RKO (cell line): ENCODE results near the gene TMEM9.

Experiments
- DNase-seq: peaks from one replicate; pipeline ENCODE4 v3.0.0-alpha.2; 2016; ENCODE audit warnings: low spot score

Gene TMEM9

DNA sequence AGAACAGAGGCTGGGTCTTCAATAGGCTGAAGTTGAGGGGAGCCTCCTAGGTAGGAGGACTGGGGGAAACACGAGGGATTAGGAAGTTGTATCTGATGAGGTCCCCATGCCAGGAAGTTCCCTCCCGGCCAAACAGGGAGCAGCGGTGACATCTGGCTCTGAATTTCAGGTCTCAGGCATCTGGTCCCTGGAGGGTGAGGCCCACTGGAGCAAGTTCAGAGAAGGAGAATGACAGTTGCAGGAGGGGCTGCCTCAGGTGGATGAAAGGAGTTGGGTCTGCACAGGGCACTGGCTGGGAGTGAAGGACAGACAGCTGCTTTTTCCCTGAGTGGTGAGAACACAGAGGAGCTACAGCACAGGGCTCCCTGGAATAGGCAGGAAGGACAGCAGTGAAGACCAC is 9.1 kb downstream of the TMEM9 start:
- no peak for DNase-seq

GRCh38 chr1:201144701-201145100 is 9.6 kb downstream of the TMEM9 start:
- no peak for DNase-seq

DNA sequence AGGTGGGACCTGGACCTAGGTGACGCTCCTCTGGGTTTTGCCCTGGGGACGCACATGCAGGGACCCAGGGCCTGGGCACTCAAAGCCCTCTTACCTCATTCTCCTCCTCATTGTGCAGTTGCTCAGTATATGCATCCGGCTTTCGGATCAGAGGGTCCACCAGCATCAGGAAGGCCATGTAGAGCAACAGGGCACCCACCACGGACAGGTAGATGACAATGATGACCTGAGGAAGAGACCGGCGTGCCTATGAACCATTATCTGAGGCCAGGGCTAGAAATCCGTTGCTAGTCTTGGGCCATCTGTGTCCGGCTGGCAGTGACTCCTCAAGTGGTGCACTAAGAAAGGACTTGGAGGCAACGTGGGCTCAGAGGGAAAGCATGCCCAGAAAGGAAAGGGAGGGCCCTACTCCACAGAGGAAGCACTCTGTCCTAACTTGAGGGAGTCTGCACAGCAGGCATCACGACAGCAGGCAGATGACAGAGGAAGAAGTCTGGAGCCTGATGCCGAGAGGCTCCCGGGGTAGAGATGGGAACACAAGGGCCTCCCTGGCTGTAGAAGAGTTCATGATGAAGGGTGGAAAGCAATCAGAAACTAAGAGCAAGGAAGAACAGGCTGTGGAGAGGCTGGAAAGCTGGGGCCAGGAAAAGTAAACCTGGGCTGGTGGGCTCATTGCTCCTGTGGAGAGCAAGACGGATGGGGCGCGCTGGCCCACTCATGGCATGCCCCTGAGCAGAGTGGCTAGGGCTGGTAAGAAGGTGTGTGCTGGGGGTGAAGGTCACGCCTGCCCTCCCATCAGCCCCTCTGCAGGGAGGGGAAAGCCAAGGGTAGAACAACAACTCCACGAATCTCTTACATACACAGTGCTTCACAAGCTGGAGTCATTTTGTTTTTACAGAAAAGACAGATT is 10.3 kb downstream of the TMEM9 start:
- no peak for DNase-seq

GRCh38 chr1:201142849-201143725 is 11.2 kb downstream of the TMEM9 start:
- DNase-seq, result no peak

GRCh38 chr1:201142011-201142848 is 12.0 kb downstream of the TMEM9 start:
- DNase-seq, result no peak

- DNase-seq, result no peak
Observed at GRCh38 chr1:201141418-201141817, 12.9 kb downstream of the TMEM9 start.

- DNase-seq, result no peak
Observed at GRCh38 chr1:201140941-201141260, 13.4 kb downstream of the TMEM9 start.

- DNase-seq, result no peak
Observed at GRCh38 chr1:201140235-201140940, 13.9 kb downstream of the TMEM9 start.

DNA sequence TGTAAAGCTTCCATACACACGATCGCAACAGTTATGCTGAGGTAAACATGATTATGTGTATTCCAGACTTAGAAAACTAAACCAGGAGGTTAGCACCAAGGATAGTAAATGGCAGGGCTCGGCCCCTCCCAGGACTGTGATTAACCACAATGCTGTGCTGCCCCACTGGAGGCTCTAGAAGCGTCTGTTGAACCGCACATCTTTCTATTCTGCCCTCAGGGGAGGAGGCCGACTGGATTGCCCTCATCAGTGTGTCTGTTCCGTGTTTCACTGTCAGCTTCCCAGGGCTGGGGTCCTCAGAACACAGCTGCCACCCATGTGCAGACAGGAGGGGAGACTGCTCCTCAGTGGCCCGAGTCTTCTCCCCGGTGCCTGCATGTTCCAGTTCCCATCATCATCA is 14.5 kb downstream of the TMEM9 start:
- DNase-seq, result no peak

GRCh38 chr1:201139306-201139705 is 15.0 kb downstream of the TMEM9 start:
- DNase-seq, result no peak

DNA sequence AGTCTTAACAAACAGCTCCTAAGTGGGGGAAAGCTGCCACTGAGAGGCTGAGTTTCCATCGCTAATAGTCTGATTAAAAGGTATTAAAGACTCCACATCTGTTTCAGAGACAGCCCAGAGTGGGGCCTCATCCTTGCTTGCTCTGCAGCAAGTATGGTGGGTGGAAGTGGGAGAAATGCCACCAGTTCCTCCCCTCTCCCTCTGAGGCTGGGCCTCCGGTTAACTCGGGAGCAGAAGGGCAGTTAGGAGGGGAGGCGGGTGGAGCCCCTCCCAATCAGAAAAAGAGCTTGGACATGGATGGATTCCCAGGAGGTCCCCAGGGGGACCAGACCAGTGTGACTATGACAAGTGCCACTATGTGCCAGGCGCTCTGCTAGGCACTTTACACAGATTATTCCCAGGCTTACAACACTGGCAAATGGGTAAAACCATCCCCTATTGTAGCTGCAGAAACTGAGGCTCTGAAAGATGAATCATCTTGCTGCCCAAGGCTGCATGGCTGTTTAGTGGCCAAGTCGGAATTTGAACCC is 15.9 kb downstream of the TMEM9 start:
- no peak for DNase-seq

- DNase-seq, result peak; percentile 14
Observed at GRCh38 chr1:201137579-201138310, 16.5 kb downstream of the TMEM9 start.

GRCh38 chr1:201137024-201137392 is 17.3 kb downstream of the TMEM9 start:
- DNase-seq, result no peak

- DNase-seq, result no peak
Observed at GRCh38 chr1:201136355-201137023, 17.8 kb downstream of the TMEM9 start.

DNA sequence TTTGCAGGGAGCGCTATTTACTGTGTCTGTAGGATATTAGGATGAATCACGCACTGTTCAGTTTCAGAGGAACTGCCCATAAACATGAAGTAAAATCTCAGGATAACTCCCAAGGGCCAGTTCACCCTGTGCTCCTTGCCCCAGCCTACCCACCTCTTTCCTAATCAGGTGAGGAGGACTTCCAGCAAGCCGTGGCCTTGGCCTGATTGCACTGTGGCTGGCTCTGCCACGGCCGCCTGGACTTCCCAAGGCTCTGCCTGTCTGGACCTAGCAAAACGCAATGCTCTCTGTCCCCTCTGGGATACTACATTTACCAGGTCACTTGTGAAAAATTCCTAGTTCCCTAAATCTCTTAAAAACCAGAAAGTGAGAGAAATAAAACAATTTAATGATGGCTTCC is 19.9 kb downstream of the TMEM9 start:
- no peak for DNase-seq

DNA sequence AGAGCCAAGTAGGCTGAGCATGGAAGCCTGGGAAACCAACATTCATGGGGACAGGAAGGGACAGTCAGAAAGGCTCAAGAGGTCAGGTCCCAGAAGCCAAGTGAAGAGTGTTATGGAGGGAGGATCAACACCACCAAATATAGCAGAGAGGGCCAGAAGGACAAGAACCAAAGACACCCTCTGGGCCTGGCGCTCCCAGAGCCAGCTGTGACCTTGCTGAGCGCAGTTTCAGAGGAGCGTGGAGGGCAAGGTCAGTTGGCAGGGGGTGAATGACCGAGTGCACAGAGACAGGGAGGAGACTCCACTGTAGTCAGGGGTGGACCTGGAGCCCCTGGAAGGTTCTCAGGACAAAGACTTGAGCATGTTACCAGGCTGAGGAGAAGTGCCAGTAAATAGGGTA is 22.9 kb downstream of the TMEM9 start:
- DNase-seq, result no peak

GRCh38 chr1:201128962-201129361 is 25.3 kb downstream of the TMEM9 start:
- DNase-seq, result no peak

DNA sequence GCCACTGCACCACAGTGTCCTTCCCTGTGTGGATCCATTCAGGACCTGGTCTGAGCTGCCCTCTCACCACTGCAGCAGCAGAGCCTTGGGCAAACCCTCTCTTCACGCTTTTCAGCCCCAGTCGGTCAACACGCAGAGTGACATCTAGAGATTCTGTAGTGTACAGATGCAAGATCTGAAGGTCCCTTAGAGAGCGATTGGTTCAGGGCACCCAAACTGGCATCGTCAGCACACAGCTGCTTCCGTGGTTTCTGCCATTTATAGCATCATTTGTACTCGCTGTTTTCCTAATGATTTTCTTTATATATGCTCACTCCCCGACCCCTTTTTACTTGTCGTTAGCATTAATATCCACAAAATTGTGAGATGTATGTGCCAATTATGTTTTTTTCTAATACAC is 25.8 kb downstream of the TMEM9 start:
- DNase-seq, result no peak

DNA sequence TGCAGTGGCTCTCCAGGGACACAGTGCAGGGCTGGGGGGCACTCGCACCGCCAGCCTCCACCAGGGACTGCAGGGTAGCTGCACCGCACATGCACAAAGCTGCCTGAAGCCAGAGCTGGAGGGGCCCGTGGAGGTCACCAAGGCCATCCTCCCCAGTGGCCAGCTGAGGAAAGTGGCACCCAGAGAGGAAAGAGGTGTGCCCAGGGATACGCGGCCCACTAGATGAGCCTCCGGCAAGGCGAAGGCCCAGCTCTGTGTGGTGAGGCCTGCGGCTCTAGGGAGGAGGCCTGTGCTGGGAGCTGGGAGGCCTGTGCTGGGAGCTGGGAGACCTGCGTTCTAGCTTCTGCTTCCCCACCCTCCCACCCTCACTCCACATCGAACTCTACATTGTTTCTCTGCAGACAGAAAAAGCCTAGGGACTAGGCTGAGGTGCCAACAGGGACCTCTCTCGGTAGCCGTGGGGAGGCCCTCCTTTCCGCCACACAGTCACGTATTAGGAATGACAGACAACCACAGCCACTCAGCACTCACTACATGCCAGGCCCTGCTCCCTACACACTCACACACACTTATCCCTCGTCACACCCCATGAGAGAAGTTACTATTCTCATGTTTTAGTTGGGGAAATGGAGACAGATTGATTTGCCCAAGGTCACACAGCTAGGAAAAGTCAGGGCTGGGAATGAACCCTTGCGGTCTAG is 26.4 kb downstream of the TMEM9 start:
- peak; percentile 25 for DNase-seq
